ENCODE results near the gene ADAM21.
"Not testable (repeated sequence)": the region's sequence is repeated elsewhere in the genome, so short reads cannot be mapped to it uniquely, and the experiment has no call there.

The ADAM21 gene

GRCh38 chr14:70451874-70452273, at the start of gene ADAM21:
Gene ADAM21, plus strand, starts transcription at chr14:70452174. Its CDS starts 5,326 bp downstream, at chr14:70457500.
- DNase-seq (no peak), ATAC-seq (no peak)
- no peaks in the 10 kb centered on the region for H3K27me3 Mint-ChIP-seq
- no peaks in the 10 kb centered on the region for H3K9me3 Mint-ChIP-seq
- no peaks in the 10 kb centered on the region for H3K4me1 Mint-ChIP-seq
- H3K4me3 Mint-ChIP-seq: no peak within 1 kb of the TSS
- H3K36me3 Mint-ChIP-seq (ENCODE audit: low read depth): no peaks in the 10 kb centered on the region
- no peak within 1 kb of the TSS for H3K27ac Mint-ChIP-seq

GRCh38 chr14:70403335-70403734, 48.6 kb upstream of the ADAM21 start:
- H3K4me1 Mint-ChIP-seq; ATAC-seq; DNase-seq; H3K9me3 Mint-ChIP-seq; H3K27ac Mint-ChIP-seq; H3K36me3 Mint-ChIP-seq (ENCODE audit: low read depth); H3K27me3 Mint-ChIP-seq; H3K4me3 Mint-ChIP-seq: not testable (repeated sequence)

GRCh38 chr14:70406216-70406615, 45.8 kb upstream of the ADAM21 start:
- not testable (repeated sequence) for ATAC-seq; H3K4me1 Mint-ChIP-seq; H3K36me3 Mint-ChIP-seq (ENCODE audit: low read depth); H3K27me3 Mint-ChIP-seq; H3K27ac Mint-ChIP-seq; H3K9me3 Mint-ChIP-seq; H3K4me3 Mint-ChIP-seq; DNase-seq

GRCh38 chr14:70407621-70408020, 44.4 kb upstream of the ADAM21 start:
- DNase-seq (no peak), ATAC-seq (no peak)
- H3K27ac Mint-ChIP-seq: no peak overlapping the region
- peaks cover 14% of the 10 kb centered on the region for H3K4me1 Mint-ChIP-seq
- H3K36me3 Mint-ChIP-seq (ENCODE audit: low read depth): peaks cover 8% of the 10 kb centered on the region
- no peak overlapping the region for H3K4me3 Mint-ChIP-seq
- peaks cover 3% of the 10 kb centered on the region for H3K9me3 Mint-ChIP-seq
- no peaks in the 10 kb centered on the region for H3K27me3 Mint-ChIP-seq

GRCh38 chr14:70415788-70416187, 36.2 kb upstream of the ADAM21 start:
- ATAC-seq: no peak
- DNase-seq: no peak
- H3K4me1 Mint-ChIP-seq: peaks cover 27% of the 10 kb centered on the region
- no peaks in the 10 kb centered on the region for H3K36me3 Mint-ChIP-seq (ENCODE audit: low read depth)
- peaks cover 4% of the 10 kb centered on the region for H3K27me3 Mint-ChIP-seq
- peak overlapping the region; percentile 93 for H3K4me3 Mint-ChIP-seq
- H3K27ac Mint-ChIP-seq: peak overlapping the region; percentile 63
- H3K9me3 Mint-ChIP-seq: no peaks in the 10 kb centered on the region

- Mint-ChIP-seq H3K27ac (peak overlapping the region; percentile 85), H3K27me3 (peaks cover 4% of the 10 kb centered on the region), H3K36me3 (ENCODE audit: low read depth) (no peaks in the 10 kb centered on the region), H3K4me1 (peaks cover 25% of the 10 kb centered on the region), H3K9me3 (no peaks in the 10 kb centered on the region), H3K4me3 (peak overlapping the region; percentile 93)
- ATAC-seq (no peak), DNase-seq (no peak)
These were observed 35.6 kb upstream of the ADAM21 start for GRCh38 chr14:70416338-70416724.

GRCh38 chr14:70416725-70417349, 35.1 kb upstream of the ADAM21 start, which contains the start of gene SYNJ2BP:
Gene SYNJ2BP, minus strand, starts transcription at chr14:70417090. Its CDS starts 127 bp downstream, at chr14:70416963.
- peaks cover 4% of the 10 kb centered on the region for H3K27me3 Mint-ChIP-seq
- peak within 1 kb of the TSS; percentile 85 for H3K27ac Mint-ChIP-seq
- DNase-seq (peak; percentile 53), ATAC-seq (peak; percentile 63)
- peak within 1 kb of the TSS; percentile 93 for H3K4me3 Mint-ChIP-seq
- no peaks in the 10 kb centered on the region for H3K9me3 Mint-ChIP-seq
- H3K4me1 Mint-ChIP-seq: peaks cover 20% of the 10 kb centered on the region
- no peaks in the 10 kb centered on the region for H3K36me3 Mint-ChIP-seq (ENCODE audit: low read depth)

GRCh38 chr14:70419270-70419931, 32.6 kb upstream of the ADAM21 start:
- H3K27me3 Mint-ChIP-seq; H3K4me3 Mint-ChIP-seq; DNase-seq; ATAC-seq; H3K36me3 Mint-ChIP-seq (ENCODE audit: low read depth); H3K27ac Mint-ChIP-seq; H3K9me3 Mint-ChIP-seq: not testable (repeated sequence)
- peaks cover 16% of the 10 kb centered on the region for H3K4me1 Mint-ChIP-seq

GRCh38 chr14:70422538-70422937, 29.4 kb upstream of the ADAM21 start:
- Mint-ChIP-seq H3K4me3 (no peak overlapping the region), H3K27ac (no peak overlapping the region), H3K27me3 (peaks cover 4% of the 10 kb centered on the region), H3K36me3 (ENCODE audit: low read depth) (no peaks in the 10 kb centered on the region), H3K4me1 (no peaks in the 10 kb centered on the region), H3K9me3 (no peaks in the 10 kb centered on the region)
- DNase-seq (no peak), ATAC-seq (no peak)

- peaks cover 2% of the 10 kb centered on the region for H3K27me3 Mint-ChIP-seq
- ATAC-seq (no peak), DNase-seq (no peak)
- H3K4me1 Mint-ChIP-seq: no peaks in the 10 kb centered on the region
- H3K27ac Mint-ChIP-seq: no peak overlapping the region
- H3K9me3 Mint-ChIP-seq: no peaks in the 10 kb centered on the region
- no peak overlapping the region for H3K4me3 Mint-ChIP-seq
- no peaks in the 10 kb centered on the region for H3K36me3 Mint-ChIP-seq (ENCODE audit: low read depth)
These were observed 26.6 kb upstream of the ADAM21 start for GRCh38 chr14:70425354-70425753.

- DNase-seq; ATAC-seq; H3K4me1 Mint-ChIP-seq; H3K27ac Mint-ChIP-seq; H3K27me3 Mint-ChIP-seq; H3K36me3 Mint-ChIP-seq (ENCODE audit: low read depth); H3K4me3 Mint-ChIP-seq; H3K9me3 Mint-ChIP-seq: not testable (repeated sequence)
These were observed 25.4 kb upstream of the ADAM21 start for GRCh38 chr14:70426555-70426954.

- peaks cover 20% of the 10 kb centered on the region for H3K9me3 Mint-ChIP-seq
- H3K27ac Mint-ChIP-seq: no peak overlapping the region
- no peak for ATAC-seq
These were observed 15.1 kb upstream of the ADAM21 start for GRCh38 chr14:70436867-70437266.

GRCh38 chr14:70441641-70442040, 10.3 kb upstream of the ADAM21 start:
- Mint-ChIP-seq H3K4me3 (no peak overlapping the region), H3K27ac (no peak overlapping the region), H3K27me3 (peaks cover 4% of the 10 kb centered on the region), H3K36me3 (ENCODE audit: low read depth) (peaks cover 7% of the 10 kb centered on the region), H3K4me1 (no peaks in the 10 kb centered on the region), H3K9me3 (peaks cover 34% of the 10 kb centered on the region)
- DNase-seq: no peak
- no peak for ATAC-seq

More at GRCh38 chr14:70436867-70437266, 15.1 kb upstream of the ADAM21 start:
- no peak for DNase-seq
- H3K36me3 Mint-ChIP-seq (ENCODE audit: low read depth): peaks cover 3% of the 10 kb centered on the region
- no peak overlapping the region for H3K4me3 Mint-ChIP-seq
- H3K27me3 Mint-ChIP-seq: peaks cover 4% of the 10 kb centered on the region
- H3K4me1 Mint-ChIP-seq: no peaks in the 10 kb centered on the region

- no peak for ATAC-seq
- peaks cover 7% of the 10 kb centered on the region for H3K36me3 Mint-ChIP-seq (ENCODE audit: low read depth)
These were observed 9.2 kb upstream of the ADAM21 start for GRCh38 chr14:70442750-70443149.

GRCh38 chr14:70448633-70449340, 3.2 kb upstream of the ADAM21 start:
- no peaks in the 10 kb centered on the region for H3K36me3 Mint-ChIP-seq (ENCODE audit: low read depth)
- no peak overlapping the region for H3K27ac Mint-ChIP-seq
- ATAC-seq (no peak), DNase-seq (no peak)
- H3K4me1 Mint-ChIP-seq: no peaks in the 10 kb centered on the region
- no peaks in the 10 kb centered on the region for H3K27me3 Mint-ChIP-seq
- H3K9me3 Mint-ChIP-seq: peaks cover 14% of the 10 kb centered on the region
- no peak overlapping the region for H3K4me3 Mint-ChIP-seq

More at GRCh38 chr14:70442750-70443149, 9.2 kb upstream of the ADAM21 start:
- no peak overlapping the region for H3K27ac Mint-ChIP-seq
- peaks cover 34% of the 10 kb centered on the region for H3K9me3 Mint-ChIP-seq
- H3K4me1 Mint-ChIP-seq: no peaks in the 10 kb centered on the region
- peaks cover 1% of the 10 kb centered on the region for H3K27me3 Mint-ChIP-seq
- no peak for DNase-seq
- no peak overlapping the region for H3K4me3 Mint-ChIP-seq

Data from activated naive CD8-positive, alpha-beta T cell treated with anti-CD3 and anti-CD28 coated beads, Interleukin-2, amount 50 U/mL, for 24 hours (primary cell).